Ishikawa (cell line): ENCODE data around the gene MPZL2.

Experiments
- CEBPB ChIP-seq: IDR thresholded peaks from 2 replicates; pipeline ENCODE4 v1.6.1; 2012
- CREB1 ChIP-seq: IDR thresholded peaks from 2 replicates; pipeline ENCODE4 v1.6.1; 2012; ENCODE audit warnings: low read depth
- EGR1 ChIP-seq: IDR thresholded peaks from 2 replicates; pipeline ENCODE4 v1.6.1; 2012
- EP300 ChIP-seq: IDR thresholded peaks from 2 replicates; pipeline ENCODE4 v1.6.1; 2012; ENCODE audit warnings: borderline replicate concordance
- FOXM1 ChIP-seq: IDR thresholded peaks from 2 replicates; pipeline ENCODE4 v1.6.1; 2012; ENCODE audit warnings: low read depth, borderline replicate concordance
- NFIC ChIP-seq: IDR thresholded peaks from 2 replicates; pipeline ENCODE4 v1.6.1; 2012
- RAD21 ChIP-seq: IDR thresholded peaks from 2 replicates; pipeline ENCODE4 v1.6.1; 2012; ENCODE audit warnings: low read depth
- TAF1 ChIP-seq: IDR thresholded peaks from 2 replicates; pipeline ENCODE4 v1.6.1; 2012; ENCODE audit warnings: low read depth, mild to moderate bottlenecking
- TCF12 ChIP-seq: IDR thresholded peaks from 2 replicates; pipeline ENCODE4 v1.6.1; 2012; ENCODE audit warnings: low read depth
- TEAD4 ChIP-seq: IDR thresholded peaks from 2 replicates; pipeline ENCODE4 v1.6.1; 2012
- YY1 ChIP-seq: IDR thresholded peaks from 2 replicates; pipeline ENCODE4 v1.6.1; 2012; ENCODE audit warnings: low read depth
- ZBTB7A ChIP-seq: IDR thresholded peaks from 2 replicates; pipeline ENCODE4 v1.6.1; 2012; ENCODE audit warnings: low read depth
- TF ChIP-seq, protein P1 (sequence below): IDR thresholded peaks from 2 replicates; pipeline ENCODE4 v1.6.1; 2012
- TF ChIP-seq, protein P2 (sequence below): IDR thresholded peaks from 2 replicates; pipeline ENCODE4 v1.6.1; 2012; ENCODE audit warnings: low read depth, mild to moderate bottlenecking
- TF ChIP-seq, protein P3 (sequence below): IDR thresholded peaks from 2 replicates; pipeline ENCODE4 v1.6.1; 2012

The MPZL2 gene

DNA sequence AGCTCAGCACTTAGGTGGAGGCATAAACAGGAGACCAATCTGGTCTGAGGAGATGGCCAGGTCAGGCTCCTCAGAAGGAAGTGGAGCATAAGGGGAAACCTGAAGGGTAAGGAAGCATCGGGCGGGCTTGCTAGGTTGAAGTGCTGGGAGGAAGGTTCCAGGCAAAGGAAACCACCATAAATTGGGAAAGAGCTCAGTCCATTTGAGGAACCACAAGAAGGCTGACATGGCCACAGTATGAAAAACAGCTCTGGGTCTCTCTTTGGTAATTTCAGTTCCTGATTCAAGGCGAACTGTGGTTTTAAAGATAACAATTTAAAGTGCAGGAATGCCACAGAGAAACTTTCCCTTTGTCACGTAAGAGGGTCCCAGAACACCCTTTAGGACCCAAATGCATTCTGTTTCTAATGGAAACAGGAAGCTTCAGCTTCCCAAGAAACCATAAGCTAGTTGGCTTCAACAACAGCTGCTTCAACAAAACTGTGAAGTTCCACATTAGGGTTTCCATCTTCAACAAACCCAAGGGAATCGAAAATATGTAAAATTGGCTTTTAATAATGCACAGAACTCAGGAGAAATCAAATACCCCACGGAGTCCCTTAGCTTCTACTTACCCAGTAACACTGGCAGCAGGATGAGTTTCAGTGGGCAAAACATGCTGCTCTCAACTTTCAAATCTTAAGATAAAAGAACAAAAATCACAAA, 49.7 kb downstream of the MPZL2 start:
- TF ChIP-seq FOXM1, result no peak
- TF ChIP-seq, protein P1, sequence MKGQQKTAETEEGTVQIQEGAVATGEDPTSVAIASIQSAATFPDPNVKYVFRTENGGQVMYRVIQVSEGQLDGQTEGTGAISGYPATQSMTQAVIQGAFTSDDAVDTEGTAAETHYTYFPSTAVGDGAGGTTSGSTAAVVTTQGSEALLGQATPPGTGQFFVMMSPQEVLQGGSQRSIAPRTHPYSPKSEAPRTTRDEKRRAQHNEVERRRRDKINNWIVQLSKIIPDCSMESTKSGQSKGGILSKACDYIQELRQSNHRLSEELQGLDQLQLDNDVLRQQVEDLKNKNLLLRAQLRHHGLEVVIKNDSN, result no peak
- TF ChIP-seq EGR1, result no peak
- no peak for TF ChIP-seq CEBPB
- TF ChIP-seq YY1, result no peak

DNA sequence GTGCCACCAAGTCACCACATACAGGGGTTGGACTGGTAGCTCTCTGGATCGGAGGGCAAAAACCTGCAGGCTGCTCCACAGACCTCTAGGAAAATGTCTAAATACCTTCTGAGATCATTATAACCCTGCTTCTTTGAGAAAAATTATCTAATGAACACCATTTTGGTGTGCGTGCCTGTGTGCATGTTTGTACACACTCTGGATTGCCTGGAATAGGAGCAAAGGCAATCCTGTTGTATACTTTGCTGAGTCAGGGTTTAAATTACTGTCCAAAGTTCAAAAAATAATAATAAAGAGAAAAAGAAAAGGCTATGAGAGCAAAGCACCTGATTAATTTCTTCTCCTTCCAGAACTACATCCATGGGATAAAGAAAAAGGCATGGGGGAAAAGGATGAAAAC, 50.3 kb downstream of the MPZL2 start:
- TF ChIP-seq CREB1 (no peak), TEAD4 (no peak), TCF12 (no peak), CEBPB (no peak), EP300 (no peak), RAD21 (no peak), YY1 (no peak), NFIC (no peak), TAF1 (no peak), ZBTB7A (no peak), EGR1 (no peak), FOXM1 (no peak)
- TF ChIP-seq, protein P2, sequence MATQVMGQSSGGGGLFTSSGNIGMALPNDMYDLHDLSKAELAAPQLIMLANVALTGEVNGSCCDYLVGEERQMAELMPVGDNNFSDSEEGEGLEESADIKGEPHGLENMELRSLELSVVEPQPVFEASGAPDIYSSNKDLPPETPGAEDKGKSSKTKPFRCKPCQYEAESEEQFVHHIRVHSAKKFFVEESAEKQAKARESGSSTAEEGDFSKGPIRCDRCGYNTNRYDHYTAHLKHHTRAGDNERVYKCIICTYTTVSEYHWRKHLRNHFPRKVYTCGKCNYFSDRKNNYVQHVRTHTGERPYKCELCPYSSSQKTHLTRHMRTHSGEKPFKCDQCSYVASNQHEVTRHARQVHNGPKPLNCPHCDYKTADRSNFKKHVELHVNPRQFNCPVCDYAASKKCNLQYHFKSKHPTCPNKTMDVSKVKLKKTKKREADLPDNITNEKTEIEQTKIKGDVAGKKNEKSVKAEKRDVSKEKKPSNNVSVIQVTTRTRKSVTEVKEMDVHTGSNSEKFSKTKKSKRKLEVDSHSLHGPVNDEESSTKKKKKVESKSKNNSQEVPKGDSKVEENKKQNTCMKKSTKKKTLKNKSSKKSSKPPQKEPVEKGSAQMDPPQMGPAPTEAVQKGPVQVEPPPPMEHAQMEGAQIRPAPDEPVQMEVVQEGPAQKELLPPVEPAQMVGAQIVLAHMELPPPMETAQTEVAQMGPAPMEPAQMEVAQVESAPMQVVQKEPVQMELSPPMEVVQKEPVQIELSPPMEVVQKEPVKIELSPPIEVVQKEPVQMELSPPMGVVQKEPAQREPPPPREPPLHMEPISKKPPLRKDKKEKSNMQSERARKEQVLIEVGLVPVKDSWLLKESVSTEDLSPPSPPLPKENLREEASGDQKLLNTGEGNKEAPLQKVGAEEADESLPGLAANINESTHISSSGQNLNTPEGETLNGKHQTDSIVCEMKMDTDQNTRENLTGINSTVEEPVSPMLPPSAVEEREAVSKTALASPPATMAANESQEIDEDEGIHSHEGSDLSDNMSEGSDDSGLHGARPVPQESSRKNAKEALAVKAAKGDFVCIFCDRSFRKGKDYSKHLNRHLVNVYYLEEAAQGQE, result no peak
- TF ChIP-seq, protein P1, result no peak
- TF ChIP-seq, protein P3, sequence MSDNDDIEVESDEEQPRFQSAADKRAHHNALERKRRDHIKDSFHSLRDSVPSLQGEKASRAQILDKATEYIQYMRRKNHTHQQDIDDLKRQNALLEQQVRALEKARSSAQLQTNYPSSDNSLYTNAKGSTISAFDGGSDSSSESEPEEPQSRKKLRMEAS, result no peak

DNA sequence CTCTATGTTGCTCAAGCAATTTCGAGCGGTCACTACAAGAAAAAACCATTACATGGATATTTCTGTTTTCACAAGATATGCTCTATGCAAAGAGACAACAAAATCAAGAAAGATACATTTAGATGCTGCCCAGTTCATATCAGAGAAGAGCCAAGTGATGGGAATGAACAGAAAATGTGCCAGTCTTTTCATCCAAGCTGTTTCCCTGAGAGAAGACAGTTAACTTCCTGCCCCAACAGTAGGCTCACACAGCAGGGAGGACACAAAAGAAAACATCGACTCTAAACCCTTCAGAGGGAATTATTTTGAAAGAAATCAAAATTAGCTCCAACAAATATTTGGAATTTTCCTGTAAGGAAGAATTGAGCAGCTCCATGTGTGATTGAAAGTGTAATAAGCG, 50.9 kb downstream of the MPZL2 start:
- no peak for TF ChIP-seq TAF1
- TF ChIP-seq, protein P2, result no peak
- no peak for TF ChIP-seq ZBTB7A
- no peak for TF ChIP-seq FOXM1
- TF ChIP-seq, protein P1, result no peak

DNA sequence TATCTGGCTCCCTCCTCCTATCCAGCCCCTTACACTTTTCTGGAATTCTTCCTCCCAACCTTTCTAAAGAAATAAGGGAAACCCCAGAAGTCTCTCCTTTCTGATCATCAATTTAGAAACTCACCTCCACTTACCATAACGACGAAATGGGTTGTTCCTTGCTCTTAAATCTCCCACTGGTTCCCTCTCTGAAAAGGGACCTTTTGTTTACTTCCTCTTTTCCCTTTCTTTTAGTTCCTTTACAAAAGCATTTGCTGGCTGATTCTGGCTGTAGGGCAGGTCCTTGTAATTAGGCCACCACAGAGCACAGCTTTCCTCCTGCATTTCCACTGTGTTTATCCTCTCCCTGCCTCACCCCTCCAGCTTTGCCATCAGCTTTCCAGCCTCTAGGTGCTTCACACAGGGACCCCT, 51.3 kb downstream of the MPZL2 start:
- no peak for TF ChIP-seq RAD21
- TF ChIP-seq, protein P2, result no peak
- TF ChIP-seq, protein P3, result no peak
- TF ChIP-seq CREB1, result no peak
- TF ChIP-seq EP300, result no peak
- no peak for TF ChIP-seq NFIC
- no peak for TF ChIP-seq TEAD4
- no peak for TF ChIP-seq EGR1
- TF ChIP-seq FOXM1, result no peak
